RWPE1 (cell line): Measurements from ENCODE around the gene FAM89B.

Experiments
- CTCF ChIA-PET: fragments of 350-600 bp; sonication (Branson Sonifier 250); formaldehyde crosslinking; extraction: SDS; loops from one replicate; lab custom pipeline; 2021; lab: Yijun Ruan, JAX
- POLR2A ChIA-PET: fragments of 400-600 bp; formaldehyde crosslinking; extraction: SDS; loops from one replicate; lab custom pipeline; 2020; ENCODE audit warnings: antibody characterized with exemption; ENCODE audit not compliant: low non-redundant PET; lab: Yijun Ruan, JAX
- DNase-seq: peaks from one replicate; pipeline ENCODE4 v3.0.0; 2012; ENCODE audit warnings: low spot score
- H3K27ac ChIP-seq: fragments of 450-650 bp; 2 replicates; pipeline ENCODE4 v1.5.1; 2017
- TF ChIP-seq, protein P1 (sequence below): fragments of 450-650 bp; conservative IDR thresholded peaks from 2 replicates; pipeline ENCODE4 v1.5.1; 2017; ENCODE audit warnings: low read depth, mild to moderate bottlenecking

The FAM89B gene

DNA sequence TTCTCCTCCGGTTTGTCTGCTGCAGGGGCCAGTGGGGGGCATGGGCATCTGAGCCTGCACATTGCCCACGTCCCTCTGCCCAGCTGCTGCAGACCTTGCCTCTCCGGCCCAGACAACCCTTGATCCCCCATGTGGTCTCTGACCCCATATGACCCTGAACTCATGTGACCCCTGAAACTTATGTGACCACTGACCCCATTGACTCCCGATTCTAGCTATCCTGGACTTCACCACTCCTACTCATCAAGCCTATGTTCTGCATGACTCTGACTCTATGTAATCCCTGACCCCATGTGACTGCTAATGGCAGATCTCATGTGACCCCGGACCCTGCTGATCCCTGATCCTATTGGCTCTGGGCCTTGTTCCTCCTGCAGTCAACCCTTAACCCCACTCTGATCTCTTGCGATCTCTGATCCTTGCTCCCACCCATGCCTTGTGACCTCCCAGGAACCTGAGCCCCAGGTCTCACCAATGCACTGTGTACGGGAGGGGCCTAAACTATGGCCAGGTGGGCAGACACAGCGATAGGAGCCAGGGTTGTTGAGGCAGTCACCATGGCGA, 19.9 kb upstream of the FAM89B start:
- DNase-seq, result no peak
- CTCF ChIA-PET, result interaction anchor here (0.5 to 2.2 kb wide), 10 partner anchors 8 to 272 kb away, joined by 3 to 12 read pairs (median 3); no protein-coding TSS in a partner anchor
- POLR2A ChIA-PET, result no interaction called here
- TF ChIP-seq, protein P1, sequence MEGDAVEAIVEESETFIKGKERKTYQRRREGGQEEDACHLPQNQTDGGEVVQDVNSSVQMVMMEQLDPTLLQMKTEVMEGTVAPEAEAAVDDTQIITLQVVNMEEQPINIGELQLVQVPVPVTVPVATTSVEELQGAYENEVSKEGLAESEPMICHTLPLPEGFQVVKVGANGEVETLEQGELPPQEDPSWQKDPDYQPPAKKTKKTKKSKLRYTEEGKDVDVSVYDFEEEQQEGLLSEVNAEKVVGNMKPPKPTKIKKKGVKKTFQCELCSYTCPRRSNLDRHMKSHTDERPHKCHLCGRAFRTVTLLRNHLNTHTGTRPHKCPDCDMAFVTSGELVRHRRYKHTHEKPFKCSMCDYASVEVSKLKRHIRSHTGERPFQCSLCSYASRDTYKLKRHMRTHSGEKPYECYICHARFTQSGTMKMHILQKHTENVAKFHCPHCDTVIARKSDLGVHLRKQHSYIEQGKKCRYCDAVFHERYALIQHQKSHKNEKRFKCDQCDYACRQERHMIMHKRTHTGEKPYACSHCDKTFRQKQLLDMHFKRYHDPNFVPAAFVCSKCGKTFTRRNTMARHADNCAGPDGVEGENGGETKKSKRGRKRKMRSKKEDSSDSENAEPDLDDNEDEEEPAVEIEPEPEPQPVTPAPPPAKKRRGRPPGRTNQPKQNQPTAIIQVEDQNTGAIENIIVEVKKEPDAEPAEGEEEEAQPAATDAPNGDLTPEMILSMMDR, result 0 out of 2 replicates have a peak, but pooled peaks have one; percentile 5
- no peak overlapping the region for H3K27ac ChIP-seq

DNA sequence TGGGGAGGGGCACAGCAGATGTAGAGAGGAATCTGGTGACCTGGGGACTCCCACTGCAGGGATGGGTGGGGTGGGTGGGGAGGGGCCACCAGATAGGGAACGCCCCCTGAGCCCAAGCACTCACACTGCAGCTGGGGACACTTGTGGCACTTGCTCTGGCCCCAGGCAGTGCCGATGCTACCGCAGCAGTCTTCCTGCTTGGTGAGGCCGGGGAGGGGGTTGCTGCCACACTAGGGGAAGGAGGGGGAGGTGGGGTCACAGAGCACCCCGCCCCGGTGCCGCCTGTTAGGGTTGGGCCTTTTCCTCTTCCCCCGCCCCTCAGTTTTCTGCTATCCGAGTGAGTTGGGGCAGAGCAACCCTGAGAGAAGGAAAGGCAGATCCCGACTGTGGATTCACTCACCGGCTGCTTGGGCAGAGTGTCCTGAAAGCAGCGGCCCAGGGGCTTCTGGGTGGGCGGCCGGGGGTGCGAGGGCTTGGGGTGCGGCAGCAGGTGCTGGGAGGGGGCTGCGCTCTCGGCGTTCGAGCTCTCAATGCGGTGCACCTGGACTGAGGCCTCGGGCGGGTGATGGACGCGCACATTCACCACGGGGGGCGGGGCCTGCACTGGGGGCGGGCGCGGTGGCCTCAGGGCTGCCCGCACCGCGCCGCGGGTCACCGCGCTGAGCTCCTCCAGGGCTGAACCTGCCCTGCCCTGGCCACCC, 18.9 kb upstream of the FAM89B start:
- ChIA-PET CTCF (no interaction called here), POLR2A (no interaction called here)
- no peak overlapping the region for H3K27ac ChIP-seq
- TF ChIP-seq, protein P1, result no peak
- DNase-seq, result no peak

GRCh38 chr11:65554057-65554818, 18.1 kb upstream of the FAM89B start:
- TF ChIP-seq, protein P1, result no peak
- H3K27ac ChIP-seq, result peak overlapping the region; percentile 86
- DNase-seq, result no peak
- ChIA-PET POLR2A (interaction anchor here (1.3 kb wide), 1 partner anchor 14 kb away, joined by 3 read pairs; no protein-coding TSS in a partner anchor), CTCF (interaction anchor here (1.8 kb wide), 1 partner anchor 14 kb away, joined by 15 read pairs; no protein-coding TSS in a partner anchor)

DNA sequence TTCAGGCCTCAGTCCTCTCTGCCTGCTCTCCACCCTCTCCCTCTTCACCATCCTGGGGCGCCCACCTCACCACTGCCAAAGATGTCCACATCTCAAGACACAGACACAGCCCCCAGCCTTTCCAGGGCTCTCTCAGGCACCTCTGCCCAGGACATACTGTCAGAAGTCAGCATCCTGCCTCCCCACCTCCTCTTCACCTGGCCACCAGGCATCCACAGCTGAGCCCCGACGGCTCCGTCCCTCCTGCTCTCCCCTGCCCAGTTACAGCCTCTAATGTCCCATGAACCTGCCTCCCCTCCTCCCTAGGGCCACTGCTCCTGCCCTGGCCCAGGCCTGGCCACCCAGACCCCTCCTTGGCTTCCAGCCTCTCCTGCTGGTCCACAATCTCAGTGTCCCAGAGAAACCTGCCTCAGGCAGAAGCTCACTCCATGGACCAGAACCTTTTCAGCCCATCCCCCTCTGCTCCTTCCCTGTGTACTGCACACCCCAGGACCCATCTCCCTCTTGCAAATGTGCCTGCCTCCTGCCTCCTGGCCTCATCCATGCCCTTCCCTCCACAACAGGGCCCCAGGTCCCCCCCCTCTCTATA, 17.4 kb upstream of the FAM89B start:
- DNase-seq, result no peak
- TF ChIP-seq, protein P1, result no peak
- ChIA-PET CTCF (interaction anchor here (1.8 kb wide), 1 partner anchor 14 kb away, joined by 15 read pairs; no protein-coding TSS in a partner anchor), POLR2A (interaction anchor here (1.3 kb wide), 1 partner anchor 14 kb away, joined by 3 read pairs; no protein-coding TSS in a partner anchor)
- H3K27ac ChIP-seq, result peak overlapping the region; percentile 86

- ChIA-PET CTCF (interaction anchor here (0.5 to 1.8 kb wide), 2 partner anchors 15 to 351 kb away, joined by 3 to 15 read pairs; no protein-coding TSS in a partner anchor), POLR2A (interaction anchor here (1.3 kb wide), 1 partner anchor 15 kb away, joined by 3 read pairs; no protein-coding TSS in a partner anchor)
- TF ChIP-seq, protein P1, result no peak
- DNase-seq, result peak; percentile 73
- H3K27ac ChIP-seq, result peak overlapping the region; percentile 86
Observed at GRCh38 chr11:65555693-65556231, 16.6 kb upstream of the FAM89B start.
